Gastrocnemius medialis (tissue), 4 donors: ENCODE results near the gene G3BP1. TPM values are rescaled to one million over a fixed set of nuclear protein-coding genes. Genes with fewer than 3 reads are reported as not detected.

ENCODE experiments used
- ATAC-seq, 2 donors: fragments of 150-250 bp; one replicate each; pipeline ENCODE4 v1.9.1; 2016
- DNase-seq, 2 donors: peaks; one replicate each; pipeline ENCODE4 v3.0.0-alpha.2; 2019
- H3K27ac ChIP-seq, 4 donors: fragments of 200-600 bp; sonication (generic); 1 replicate in 1 of 4; 2 replicates in 3 of 4; pipeline ENCODE4 v1.5.1; 2016 to 2018; ENCODE audit warnings: mild to moderate bottlenecking in 2 of 4, moderate library complexity in 1 of 4
- H3K27me3 ChIP-seq, 3 donors: fragments of 200-600 bp; sonication (generic) in 2 of 3; 1 replicate in 1 of 3; 2 replicates in 2 of 3; pipeline versions ENCODE4 v1.5.1 to v1.6.0; 2016 to 2019; ENCODE audit warnings: mild to moderate bottlenecking in 1 of 3, moderate library complexity in 1 of 3
- H3K36me3 ChIP-seq, 2 donors: fragments of 200-600 bp; sonication (generic) in 1 of 2; one replicate each; pipeline ENCODE4 v1.5.1; 2017 to 2018
- H3K4me1 ChIP-seq, 2 donors: fragments of 200-600 bp; sonication (generic) in 1 of 2; one replicate each; pipeline ENCODE4 v1.5.1; 2016 to 2017; ENCODE audit warnings: mild to moderate bottlenecking in 2 of 2
- H3K4me3 ChIP-seq, 4 donors: fragments of 200-600 bp; sonication (generic) in 3 of 4; 1 replicate in 1 of 4; 2 replicates in 3 of 4; pipeline ENCODE4 v1.5.1; 2016 to 2019; ENCODE audit warnings: mild to moderate bottlenecking in 2 of 4
- H3K9me3 ChIP-seq, 3 donors: fragments of 200-600 bp; sonication (generic) in 2 of 3; 1 replicate in 1 of 3; 2 replicates in 2 of 3; pipeline ENCODE4 v1.5.1; 2016 to 2019
- POLR2A ChIP-seq, 2 donors: fragments of 450-650 bp; IDR thresholded peaks; one replicate each; pipeline ENCODE4 v1.6.1; 2017; ENCODE audit warnings: antibody characterized with exemption in 2 of 2, mild to moderate bottlenecking in 2 of 2, moderate library complexity in 2 of 2
- in situ Hi-C, 4 donors: fragments of 200-750 bp; cut with MboI; loops; one replicate each; pipeline versions ENCODE4 v1.15.0 to v1.8.0; 2017; ENCODE audit warnings: low sequenced_read_pairs in 4 of 4
- intact Hi-C: fragments of 100-400 bp; cut with DNase I; formaldehyde crosslinking; loops from one replicate; pipeline ENCODE4 v1.15.1; 2023; ENCODE audit warnings: low total_unique reads
- total RNA-seq, 4 donors: library from RNA; depleted of rRNA; stranded (reverse); fragments of >200 nt; gene quantifications; one replicate each; pipeline versions ENCODE4 v1.1.0 to v1.2.3, GENCODE V29; 2016
- TF ChIP-seq, protein P1 (sequence below), 5 experiments: fragments of 450-650 bp in 3 of 5; fragments of 200-600 bp in 2 of 5; sonication (generic) in 2 of 5; IDR thresholded peaks in 4 of 5; conservative IDR thresholded peaks in 1 of 5; 1 replicate in 4 of 5; 2 replicates in 1 of 5; pipeline ENCODE4 v1.5.1; 2016 to 2019; ENCODE audit warnings: antibody characterized with exemption in 5 of 5, mild to moderate bottlenecking in 3 of 5, moderate library complexity in 3 of 5

Gene G3BP1
- total RNA-seq, 4 donors from 2014 or later = 80.5 to 114 (median 108) TPM

DNA sequence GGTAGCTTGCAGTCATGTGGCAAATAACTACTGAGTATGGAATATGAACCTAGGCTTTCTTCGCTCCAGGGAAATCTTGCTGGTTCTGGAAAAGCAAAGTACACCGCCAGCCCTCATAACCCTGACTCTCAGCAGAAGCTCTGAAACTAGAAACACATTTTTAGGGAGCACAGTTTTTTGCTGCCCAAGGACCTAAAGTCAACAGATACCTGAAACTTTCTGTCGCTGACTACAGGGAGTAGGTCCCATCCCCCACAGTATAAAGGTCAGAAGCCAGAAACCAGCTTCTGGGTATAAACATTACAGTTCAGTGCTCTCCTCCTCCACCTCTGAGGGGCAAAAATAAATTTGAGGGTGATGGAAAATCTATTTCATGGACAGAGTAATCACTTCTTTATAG lies 16.4 kb upstream of the G3BP1 start:
- Histone ChIP-seq H3K27me3 (no peaks in the 10 kb centered on the region), H3K9me3 (no peaks in the 10 kb centered on the region), H3K27ac (no peak overlapping the region), H3K4me3 (no peak overlapping the region), H3K36me3 (no peaks in the 10 kb centered on the region), H3K4me1 (peaks cover 15 to 25% of the 10 kb centered on the region in 2 donors)
- TF ChIP-seq, protein P1, sequence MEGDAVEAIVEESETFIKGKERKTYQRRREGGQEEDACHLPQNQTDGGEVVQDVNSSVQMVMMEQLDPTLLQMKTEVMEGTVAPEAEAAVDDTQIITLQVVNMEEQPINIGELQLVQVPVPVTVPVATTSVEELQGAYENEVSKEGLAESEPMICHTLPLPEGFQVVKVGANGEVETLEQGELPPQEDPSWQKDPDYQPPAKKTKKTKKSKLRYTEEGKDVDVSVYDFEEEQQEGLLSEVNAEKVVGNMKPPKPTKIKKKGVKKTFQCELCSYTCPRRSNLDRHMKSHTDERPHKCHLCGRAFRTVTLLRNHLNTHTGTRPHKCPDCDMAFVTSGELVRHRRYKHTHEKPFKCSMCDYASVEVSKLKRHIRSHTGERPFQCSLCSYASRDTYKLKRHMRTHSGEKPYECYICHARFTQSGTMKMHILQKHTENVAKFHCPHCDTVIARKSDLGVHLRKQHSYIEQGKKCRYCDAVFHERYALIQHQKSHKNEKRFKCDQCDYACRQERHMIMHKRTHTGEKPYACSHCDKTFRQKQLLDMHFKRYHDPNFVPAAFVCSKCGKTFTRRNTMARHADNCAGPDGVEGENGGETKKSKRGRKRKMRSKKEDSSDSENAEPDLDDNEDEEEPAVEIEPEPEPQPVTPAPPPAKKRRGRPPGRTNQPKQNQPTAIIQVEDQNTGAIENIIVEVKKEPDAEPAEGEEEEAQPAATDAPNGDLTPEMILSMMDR (IDR thresholded peaks at IDR 0.05 in 4 of 5, conservative IDR thresholded peaks at IDR 0.05 in 1 of 5) = no peak
- TF ChIP-seq POLR2A (IDR thresholded peaks at IDR 0.05) = no peak
- DNase-seq = no peak
- ATAC-seq = no peak
- intact Hi-C loops = no loop called here
- in situ Hi-C loops = loop anchor here in 1 of 4 donors (10.0 kb wide), 1 partner anchor 301 kb away; no protein-coding TSS in a partner anchor

DNA sequence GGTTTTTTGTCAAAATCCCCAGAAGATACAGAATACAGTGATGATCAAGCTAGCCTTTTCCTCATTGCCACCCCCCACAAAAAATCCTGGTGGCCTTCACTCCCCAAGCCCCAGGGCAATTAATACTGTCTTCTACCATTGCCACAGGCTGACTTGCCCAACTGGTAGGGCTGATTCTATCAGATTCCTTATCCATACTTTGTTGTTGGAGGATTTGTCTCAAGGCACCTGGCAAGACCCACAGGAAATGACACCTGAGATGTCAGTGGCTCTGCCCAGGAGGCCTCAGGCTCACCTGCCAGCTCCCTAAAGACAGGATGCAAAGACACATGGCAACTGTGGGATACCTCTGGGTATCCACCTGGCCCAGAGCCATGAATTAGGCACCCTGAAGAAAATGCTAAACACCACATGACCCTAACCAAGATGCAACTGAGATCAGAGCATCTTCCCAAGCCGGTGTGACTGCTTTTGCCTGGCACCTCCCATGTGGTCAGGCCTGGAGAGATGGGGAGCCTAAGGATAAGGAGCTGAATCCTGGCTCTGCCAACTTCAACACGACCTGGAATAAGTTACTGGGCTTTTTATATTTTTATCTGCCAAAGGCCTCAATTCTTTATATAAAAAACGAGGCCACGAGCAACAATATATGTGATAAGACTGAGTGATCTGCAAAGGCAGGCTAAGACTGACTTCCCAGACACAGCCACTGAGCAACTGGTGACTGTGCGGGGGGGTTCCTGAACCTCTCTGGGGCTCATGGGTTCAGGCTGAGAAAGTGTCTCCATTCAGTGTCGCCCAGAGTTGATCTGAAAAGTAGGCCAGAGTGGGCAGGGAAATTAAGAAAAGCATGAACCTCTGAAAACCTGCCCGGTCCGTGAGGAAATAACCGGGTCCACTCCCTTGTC lies 14.3 kb upstream of the G3BP1 start:
- no peaks in the 10 kb centered on the region for H3K27me3 ChIP-seq
- H3K9me3 ChIP-seq = no peaks in the 10 kb centered on the region
- no peaks in the 10 kb centered on the region for H3K36me3 ChIP-seq
- ATAC-seq (peak in 1 of 2 donors; percentile 12), DNase-seq (no peak)
- in situ Hi-C loops = loop anchor here in 1 of 4 donors (10.0 kb wide), 1 partner anchor 303 kb away; no protein-coding TSS in a partner anchor
- H3K4me3 ChIP-seq = peak overlapping the region; percentile 84 to 95 (median 90)
- peaks cover 15 to 25% of the 10 kb centered on the region in 2 donors for H3K4me1 ChIP-seq
- H3K27ac ChIP-seq = peak overlapping the region; percentile 80 to 96 (median 92)
- no peak for TF ChIP-seq POLR2A (IDR thresholded peaks at IDR 0.05)
- TF ChIP-seq, protein P1 (IDR thresholded peaks at IDR 0.05 in 4 of 5, conservative IDR thresholded peaks at IDR 0.05 in 1 of 5) = no peak
- intact Hi-C loops = loop anchor here (1.0 kb wide), 1 partner anchor 14 kb away; the partner anchor contains the start of gene G3BP1

DNA sequence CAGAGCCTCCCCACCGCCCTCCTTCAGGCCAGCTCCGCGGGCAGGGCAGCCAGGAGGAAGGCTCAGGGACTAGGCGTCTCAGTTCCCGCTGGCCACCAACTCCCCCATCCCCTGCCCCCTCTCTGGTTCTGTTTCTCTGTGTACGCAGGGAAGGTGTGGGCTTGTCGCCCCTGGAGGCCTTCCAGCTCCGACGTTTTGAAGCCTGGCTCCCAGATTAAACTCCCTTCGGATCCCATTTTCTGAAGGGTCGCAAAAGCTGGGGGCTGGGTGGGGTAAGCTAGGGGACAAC lies 13.7 kb upstream of the G3BP1 start:
- H3K36me3 ChIP-seq = no peaks in the 10 kb centered on the region
- peak overlapping the region; percentile 84 to 95 (median 90) for H3K4me3 ChIP-seq
- no peak for TF ChIP-seq POLR2A (IDR thresholded peaks at IDR 0.05)
- TF ChIP-seq, protein P1 (IDR thresholded peaks at IDR 0.05 in 4 of 5, conservative IDR thresholded peaks at IDR 0.05 in 1 of 5) = no peak
- H3K9me3 ChIP-seq = no peaks in the 10 kb centered on the region
- H3K27ac ChIP-seq = peak overlapping the region; percentile 80 to 96 (median 92)
- no peaks in the 10 kb centered on the region for H3K27me3 ChIP-seq
- peaks cover 15 to 25% of the 10 kb centered on the region in 2 donors for H3K4me1 ChIP-seq
- DNase-seq (peak in 1 of 2 donors; percentile 2), ATAC-seq (peak; percentile 55 to 58)
- intact Hi-C loops = loop anchor here (1.0 kb wide), 1 partner anchor 13 kb away; the partner anchor contains the start of gene G3BP1
- in situ Hi-C loops = loop anchor here in 1 of 4 donors (10.0 kb wide), 1 partner anchor 303 kb away; no protein-coding TSS in a partner anchor

DNA sequence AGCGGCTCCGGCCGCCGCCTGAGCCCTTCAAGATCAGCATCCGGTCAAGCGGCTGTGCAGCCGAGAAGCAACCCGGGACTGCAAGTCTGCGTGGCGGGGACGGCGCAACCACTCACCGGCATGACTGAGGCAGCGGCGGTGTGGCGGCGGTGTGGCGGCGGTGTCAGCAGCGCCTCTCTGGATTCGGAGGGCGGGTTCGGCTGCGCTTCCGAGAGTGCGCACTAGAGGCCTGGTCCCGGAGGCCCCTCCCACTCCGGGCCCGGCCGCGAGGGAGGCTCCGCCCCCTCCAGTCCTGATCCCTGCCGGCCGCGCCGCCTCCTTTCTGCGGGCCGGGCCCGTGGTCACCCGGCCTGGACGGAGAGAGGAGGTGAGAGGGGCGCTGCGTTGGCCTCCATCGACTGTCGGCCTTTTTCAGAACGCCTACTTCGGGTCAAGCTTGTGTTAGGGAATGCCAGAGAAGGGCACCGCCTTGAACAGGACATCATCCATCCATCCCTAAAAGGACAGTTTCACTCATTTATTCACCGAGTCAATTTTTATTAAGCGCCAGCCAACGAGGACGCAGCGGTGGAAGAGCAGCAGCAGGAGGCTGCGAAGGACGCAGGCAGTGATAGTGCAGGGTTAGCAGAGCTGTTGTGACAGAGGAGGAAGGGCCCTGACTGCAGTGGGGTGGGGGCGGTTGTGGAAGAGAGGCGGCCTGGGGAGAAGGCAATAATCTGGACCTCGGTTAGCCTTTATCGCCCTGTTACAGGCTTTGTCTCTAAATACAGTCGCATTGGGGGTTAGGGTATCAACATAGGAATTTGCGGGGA lies 13.1 kb upstream of the G3BP1 start, which contains the start of gene ATOX1:
TSS of gene ATOX1 (minus strand) at position 202 of the 812 bp plus-strand sequence. CDS start at position 122, 80 bp downstream.
- Histone ChIP-seq H3K36me3 (no peaks in the 10 kb centered on the region), H3K4me3 (peak within 1 kb of the TSS; percentile 84 to 95 (median 90)), H3K27ac (peak within 1 kb of the TSS; percentile 80 to 96 (median 92)), H3K9me3 (no peaks in the 10 kb centered on the region), H3K27me3 (no peaks in the 10 kb centered on the region), H3K4me1 (peaks cover 15 to 25% of the 10 kb centered on the region in 2 donors)
- intact Hi-C loops = loop anchor here (1.0 kb wide), 1 partner anchor 13 kb away; the partner anchor contains the start of gene G3BP1
- peak; percentile 93 for ATAC-seq
- TF ChIP-seq POLR2A (IDR thresholded peaks at IDR 0.05) = peak; percentile 88 to 90
- TF ChIP-seq, protein P1 (IDR thresholded peaks at IDR 0.05 in 4 of 5, conservative IDR thresholded peaks at IDR 0.05 in 1 of 5) = peak in 4 of 5 experiments; percentile 19 to 54 (median 40)
- in situ Hi-C loops = loop anchor here in 1 of 4 donors (10.0 kb wide), 1 partner anchor 304 kb away; no protein-coding TSS in a partner anchor
- DNase-seq = peak; percentile 83 to 90
